ENCODE data around the gene CLEC2B. TPM values are rescaled to one million over a fixed set of nuclear protein-coding genes. Genes with fewer than 3 reads are reported as not detected.

The CLEC2B gene
- total RNA-seq, 6 donors from 2014 or later = 8.4 to 37.8 (median 25.7) TPM

DNA sequence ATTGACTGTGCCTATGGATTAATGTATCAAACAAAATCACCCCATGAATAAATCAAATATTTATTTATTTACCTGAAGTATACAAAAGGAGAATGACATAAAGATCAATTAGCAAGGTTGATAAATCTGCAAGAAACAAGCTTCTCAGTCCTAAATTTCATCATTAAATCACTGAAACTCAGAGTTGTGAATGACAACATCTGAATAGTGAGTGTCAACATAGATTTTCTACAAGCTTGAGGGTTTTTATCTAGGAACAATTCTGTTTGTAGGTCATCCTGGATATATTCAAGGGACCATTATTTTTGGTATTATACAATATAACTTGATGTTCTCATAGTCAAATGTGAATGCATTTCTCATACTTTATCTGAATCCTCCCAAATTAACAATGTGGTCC, 59.3 kb downstream of the CLEC2B start:
- Histone ChIP-seq H3K27me3 (no peaks in the 10 kb centered on the region), H3K4me1 (peaks cover 0 to 5% (median 2%) of the 10 kb centered on the region in 4 donors), H3K27ac (no peak overlapping the region), H3K36me3 (no peaks in the 10 kb centered on the region), H3K9me3 (no peaks in the 10 kb centered on the region), H3K4me3 (no peak overlapping the region)
- no peak for ATAC-seq (ENCODE audit: low FRiP score in 2 of 2)
- TF ChIP-seq, protein P1, sequence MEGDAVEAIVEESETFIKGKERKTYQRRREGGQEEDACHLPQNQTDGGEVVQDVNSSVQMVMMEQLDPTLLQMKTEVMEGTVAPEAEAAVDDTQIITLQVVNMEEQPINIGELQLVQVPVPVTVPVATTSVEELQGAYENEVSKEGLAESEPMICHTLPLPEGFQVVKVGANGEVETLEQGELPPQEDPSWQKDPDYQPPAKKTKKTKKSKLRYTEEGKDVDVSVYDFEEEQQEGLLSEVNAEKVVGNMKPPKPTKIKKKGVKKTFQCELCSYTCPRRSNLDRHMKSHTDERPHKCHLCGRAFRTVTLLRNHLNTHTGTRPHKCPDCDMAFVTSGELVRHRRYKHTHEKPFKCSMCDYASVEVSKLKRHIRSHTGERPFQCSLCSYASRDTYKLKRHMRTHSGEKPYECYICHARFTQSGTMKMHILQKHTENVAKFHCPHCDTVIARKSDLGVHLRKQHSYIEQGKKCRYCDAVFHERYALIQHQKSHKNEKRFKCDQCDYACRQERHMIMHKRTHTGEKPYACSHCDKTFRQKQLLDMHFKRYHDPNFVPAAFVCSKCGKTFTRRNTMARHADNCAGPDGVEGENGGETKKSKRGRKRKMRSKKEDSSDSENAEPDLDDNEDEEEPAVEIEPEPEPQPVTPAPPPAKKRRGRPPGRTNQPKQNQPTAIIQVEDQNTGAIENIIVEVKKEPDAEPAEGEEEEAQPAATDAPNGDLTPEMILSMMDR (IDR thresholded peaks at IDR 0.05) = no peak
- TF ChIP-seq EP300 (IDR thresholded peaks at IDR 0.05) = no peak
- TF ChIP-seq POLR2AphosphoS5 (IDR thresholded peaks at IDR 0.05) = no peak
- TF ChIP-seq POLR2A (IDR thresholded peaks at IDR 0.05) = no peak
- no peak for DNase-seq

DNA sequence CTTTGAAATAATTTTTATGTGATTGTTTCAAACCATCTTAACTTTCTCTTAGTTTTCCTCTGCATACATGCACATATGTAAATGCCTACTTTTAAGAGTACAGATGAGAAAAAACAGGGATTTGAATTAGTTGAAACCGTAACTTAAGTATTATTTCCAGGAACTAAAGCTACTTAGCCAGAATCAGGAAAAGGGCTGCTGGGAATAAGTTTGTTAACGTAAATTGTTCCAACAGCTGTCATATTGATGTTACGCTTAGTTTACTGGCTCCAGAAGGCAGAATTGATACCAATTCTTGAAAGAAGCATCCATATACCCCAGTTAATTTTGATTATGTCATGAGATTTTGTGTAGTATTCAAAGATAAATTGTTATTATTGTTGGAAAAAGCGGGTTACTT, 59.8 kb downstream of the CLEC2B start:
- Histone ChIP-seq H3K4me1 (peaks cover 0 to 5% (median 2%) of the 10 kb centered on the region in 4 donors), H3K36me3 (no peaks in the 10 kb centered on the region), H3K27ac (no peak overlapping the region), H3K27me3 (no peaks in the 10 kb centered on the region), H3K4me3 (no peak overlapping the region), H3K9me3 (no peaks in the 10 kb centered on the region)
- DNase-seq = no peak
- no peak for TF ChIP-seq EP300 (IDR thresholded peaks at IDR 0.05)
- TF ChIP-seq POLR2AphosphoS5 (IDR thresholded peaks at IDR 0.05) = no peak
- TF ChIP-seq, protein P1 (IDR thresholded peaks at IDR 0.05) = no peak
- TF ChIP-seq POLR2A (IDR thresholded peaks at IDR 0.05) = no peak
- ATAC-seq (ENCODE audit: low FRiP score in 2 of 2) = no peak
- WGBS, 2 donors = 69 to 82% methylated on average over 4 of the region's 4 CpGs

DNA sequence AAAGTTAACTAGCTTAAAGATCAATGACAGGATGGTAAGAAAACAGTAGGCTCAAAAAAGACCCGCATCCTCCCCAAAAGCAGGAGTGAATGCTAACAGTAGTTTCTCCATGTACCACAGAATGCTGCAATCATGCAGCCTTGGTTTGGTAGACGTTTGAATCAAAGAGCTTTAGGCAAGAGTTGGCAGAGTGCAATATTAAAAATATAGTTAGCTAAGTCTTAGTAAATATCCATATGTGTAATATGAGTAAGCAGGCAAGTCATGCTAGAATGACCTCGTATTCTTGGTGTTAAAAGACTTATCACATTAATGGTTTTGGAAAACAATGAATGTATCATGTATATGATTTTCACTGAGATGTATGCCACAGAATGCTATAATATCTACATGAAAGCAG, 60.6 kb downstream of the CLEC2B start:
- no peak overlapping the region for H3K4me3 ChIP-seq
- no peak for ATAC-seq (ENCODE audit: low FRiP score in 2 of 2)
- peaks cover 0 to under 1% (median 0%) of the 10 kb centered on the region in 4 donors for H3K4me1 ChIP-seq
- 64 to 73% methylated on average over 3 of the region's 3 CpGs for WGBS, 2 donors
- H3K27ac ChIP-seq = no peak overlapping the region
- H3K27me3 ChIP-seq = no peaks in the 10 kb centered on the region
- no peaks in the 10 kb centered on the region for H3K9me3 ChIP-seq
- no peaks in the 10 kb centered on the region for H3K36me3 ChIP-seq
- no peak for DNase-seq
- TF ChIP-seq POLR2AphosphoS5 (IDR thresholded peaks at IDR 0.05) (no peak), EP300 (IDR thresholded peaks at IDR 0.05) (no peak), POLR2A (IDR thresholded peaks at IDR 0.05) (no peak)
- TF ChIP-seq, protein P1 (IDR thresholded peaks at IDR 0.05) = no peak

DNA sequence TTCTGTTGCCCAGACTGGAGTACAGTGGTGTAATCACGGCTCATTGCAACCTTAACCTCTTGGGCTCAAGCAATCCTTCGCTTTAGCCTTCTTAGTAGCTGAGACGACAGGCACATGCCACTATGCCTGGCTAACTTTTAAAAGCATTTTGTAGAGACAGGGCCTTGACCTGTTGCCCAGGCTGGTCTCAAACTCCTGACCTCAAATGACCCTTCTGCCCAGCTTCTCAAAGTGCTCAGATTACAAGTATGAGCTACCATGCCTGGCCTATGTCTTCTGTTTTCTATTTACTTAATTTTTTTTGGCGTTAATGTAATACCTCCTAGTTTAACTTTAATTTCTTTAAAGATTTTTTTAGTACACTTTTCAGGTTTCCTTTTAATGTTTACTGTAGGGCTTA, 62.4 kb downstream of the CLEC2B start:
- 76 to 80% methylated on average over 4 of the region's 4 CpGs for WGBS, 2 donors
- Histone ChIP-seq H3K4me3 (no peak overlapping the region), H3K27me3 (no peaks in the 10 kb centered on the region), H3K9me3 (no peaks in the 10 kb centered on the region), H3K27ac (no peak overlapping the region), H3K36me3 (no peaks in the 10 kb centered on the region), H3K4me1 (no peaks in the 10 kb centered on the region)
- no peak for DNase-seq
- TF ChIP-seq EP300 (IDR thresholded peaks at IDR 0.05) = no peak
- TF ChIP-seq POLR2AphosphoS5 (IDR thresholded peaks at IDR 0.05) = no peak
- TF ChIP-seq POLR2A (IDR thresholded peaks at IDR 0.05) = no peak
- TF ChIP-seq, protein P1 (IDR thresholded peaks at IDR 0.05) = no peak
- no peak for ATAC-seq (ENCODE audit: low FRiP score in 2 of 2)

DNA sequence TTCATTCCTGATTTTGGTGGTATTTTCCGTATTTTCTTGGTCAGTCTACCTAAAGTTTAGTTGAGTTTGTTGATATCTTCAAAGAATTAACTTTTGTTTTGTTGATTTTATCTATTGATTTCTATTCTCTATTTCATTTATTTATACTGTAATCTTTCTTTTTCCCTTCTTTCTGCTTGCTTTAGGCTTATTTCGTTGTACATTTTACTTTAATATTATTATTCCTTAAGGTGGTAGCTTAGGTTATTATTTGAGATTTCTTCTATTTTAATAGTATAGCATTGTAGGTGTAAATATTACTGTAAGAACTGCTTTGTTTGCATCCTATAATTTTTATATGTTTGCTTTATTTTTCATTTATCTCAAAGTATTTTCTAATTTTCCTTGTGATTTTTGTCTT, 63.3 kb downstream of the CLEC2B start:
- DNase-seq (no peak), ATAC-seq (ENCODE audit: low FRiP score in 2 of 2) (no peak)
- WGBS, 2 donors = 95 to 97% methylated on average over 2 of the region's 2 CpGs
- TF ChIP-seq POLR2AphosphoS5 (IDR thresholded peaks at IDR 0.05) (no peak), EP300 (IDR thresholded peaks at IDR 0.05) (no peak), POLR2A (IDR thresholded peaks at IDR 0.05) (no peak)
- TF ChIP-seq, protein P1 (IDR thresholded peaks at IDR 0.05) = no peak
- H3K27ac ChIP-seq = no peak overlapping the region
- H3K4me3 ChIP-seq = no peak overlapping the region
- H3K36me3 ChIP-seq = no peaks in the 10 kb centered on the region
- no peaks in the 10 kb centered on the region for H3K4me1 ChIP-seq
- no peaks in the 10 kb centered on the region for H3K9me3 ChIP-seq
- H3K27me3 ChIP-seq = no peaks in the 10 kb centered on the region
